Smooth muscle cell (in vitro differentiated cells): Measurements from ENCODE around the gene RSPRY1. TPM values are rescaled to one million over a fixed set of nuclear protein-coding genes. Genes with fewer than 3 reads are reported as not detected.

Source experiments
- DNase-seq: peaks from one replicate; lab custom pipeline; 2025; ENCODE audit not compliant: unreplicated experiment; lab: John Stamatoyannopoulos, UW
- H2AFZ ChIP-seq: fragments of 200-600 bp; sonication (generic); 2 replicates; pipeline ENCODE4 v1.6.0; 2016; ENCODE audit warnings: antibody characterized with exemption, low read depth, mild to moderate bottlenecking
- H3F3A ChIP-seq: fragments of 200-600 bp; sonication (generic); 2 replicates; pipeline ENCODE4 v1.6.0; 2017; ENCODE audit warnings: antibody characterized with exemption, low read depth
- H3K27ac ChIP-seq: fragments of 200-600 bp; sonication (generic); 2 replicates; pipeline ENCODE4 v1.5.1; 2016; ENCODE audit warnings: low read depth, mild to moderate bottlenecking
- H3K27me3 ChIP-seq: fragments of 200-600 bp; sonication (generic); 2 replicates; pipeline ENCODE4 v1.6.1; 2016; ENCODE audit warnings: low read depth, mild to moderate bottlenecking
- H3K36me3 ChIP-seq: fragments of 200-600 bp; sonication (generic); 2 replicates; pipeline ENCODE4 v1.5.1; 2016; ENCODE audit warnings: low read depth
- H3K4me1 ChIP-seq: fragments of 200-600 bp; sonication (generic); 2 replicates; pipeline ENCODE4 v1.5.1; 2016; ENCODE audit warnings: low read depth
- H3K4me2 ChIP-seq: fragments of 200-600 bp; sonication (generic); 2 replicates; pipeline ENCODE4 v1.6.0; 2016; ENCODE audit warnings: mild to moderate bottlenecking
- H3K4me3 ChIP-seq: fragments of 200-600 bp; sonication (generic); 2 replicates; pipeline ENCODE4 v1.5.1; 2016; ENCODE audit warnings: mild to moderate bottlenecking
- H3K79me2 ChIP-seq: fragments of 200-600 bp; sonication (generic); 2 replicates; pipeline ENCODE4 v1.6.0; 2016; ENCODE audit warnings: low read depth, mild to moderate bottlenecking
- H3K9ac ChIP-seq: fragments of 200-600 bp; sonication (generic); 2 replicates; pipeline ENCODE4 v1.6.0; 2016; ENCODE audit warnings: low read depth
- H3K9me3 ChIP-seq: fragments of 200-600 bp; sonication (generic); replicated peaks from 2 replicates; pipeline ENCODE4 v1.5.1; 2016; ENCODE audit warnings: low read depth
- H4K20me1 ChIP-seq: fragments of 200-600 bp; sonication (generic); 2 replicates; pipeline ENCODE4 v1.6.0; 2016; ENCODE audit warnings: low read depth
- CTCF ChIP-seq: fragments of 200-600 bp; sonication (generic); IDR thresholded peaks from 2 replicates; pipeline ENCODE4 v1.5.1; 2017; ENCODE audit warnings: borderline replicate concordance, mild to moderate bottlenecking, antibody characterized with exemption; ENCODE audit not compliant: insufficient read depth, poor library complexity, severe bottlenecking
- WGBS: methylation state at CpG from one replicate; pipeline ENCODE4 v1.1.7; 2016; ENCODE audit warnings: low lambda C conversion rate; 5-methylcytosine and 5-hydroxymethylcytosine counted together
- polyA plus RNA-seq: library from polyadenylated mRNA; unstranded; fragments of >200 nt; fragmentation: Nextera tagmentation; extraction: Ambion mirVana; gene quantifications from 2 replicates; pipeline ENCODE4 v1.2.1, GENCODE V29; 2016
- total RNA-seq: library from RNA; depleted of rRNA; stranded (reverse); fragments of >200 nt; gene quantifications from 2 replicates; pipeline ENCODE4 v1.2.3, GENCODE V29; 2014

The RSPRY1 gene
- total and polyA plus RNA-seq, 2 experiments from 2014 or later, result 42.0 to 57.1 TPM

GRCh38 chr16:57143149-57143921 lies 42.8 kb upstream of the RSPRY1 start:
- H3K79me2 ChIP-seq, result no peaks in the 10 kb centered on the region
- no peak for TF ChIP-seq CTCF
- no peaks in the 10 kb centered on the region for H3K36me3 ChIP-seq
- no peak for DNase-seq
- H3K9ac ChIP-seq, result no peak overlapping the region
- no peak overlapping the region for H2AFZ ChIP-seq
- H3K9me3 ChIP-seq, result no peaks in the 10 kb centered on the region
- no peak overlapping the region for H3K27ac ChIP-seq
- no peaks in the 10 kb centered on the region for H3F3A ChIP-seq
- peaks cover 7% of the 10 kb centered on the region for H3K4me1 ChIP-seq
- no peaks in the 10 kb centered on the region for H3K27me3 ChIP-seq
- 90% methylated on average over 14 of the region's 14 CpGs for WGBS
- H3K4me3 ChIP-seq, result no peak overlapping the region
- no peaks in the 10 kb centered on the region for H4K20me1 ChIP-seq
- H3K4me2 ChIP-seq, result no peak overlapping the region

GRCh38 chr16:57144027-57144426 lies 42.1 kb upstream of the RSPRY1 start:
- H3K27ac ChIP-seq, result no peak overlapping the region
- H3F3A ChIP-seq, result no peaks in the 10 kb centered on the region

GRCh38 chr16:57145046-57146021 lies 40.8 kb upstream of the RSPRY1 start:
- no peak for TF ChIP-seq CTCF
- Histone ChIP-seq H3K79me2 (no peaks in the 10 kb centered on the region), H3K4me3 (no peak overlapping the region), H2AFZ (no peak overlapping the region), H3K4me2 (no peak overlapping the region), H3K9ac (no peak overlapping the region), H3F3A (no peaks in the 10 kb centered on the region), H3K4me1 (peaks cover 7% of the 10 kb centered on the region), H3K9me3 (no peaks in the 10 kb centered on the region), H4K20me1 (no peaks in the 10 kb centered on the region), H3K27me3 (no peaks in the 10 kb centered on the region), H3K27ac (no peak overlapping the region), H3K36me3 (no peaks in the 10 kb centered on the region)
- DNase-seq, result no peak
- WGBS, result 88% methylated on average over 14 of the region's 14 CpGs

More at GRCh38 chr16:57144027-57144426, 42.1 kb upstream of the RSPRY1 start:
- 94% methylated on average over 2 of the region's 2 CpGs for WGBS
- no peak for TF ChIP-seq CTCF
- DNase-seq, result no peak
- Histone ChIP-seq H3K4me1 (peaks cover 7% of the 10 kb centered on the region), H3K9ac (no peak overlapping the region), H3K4me3 (no peak overlapping the region), H3K36me3 (no peaks in the 10 kb centered on the region), H3K9me3 (no peaks in the 10 kb centered on the region), H3K27me3 (no peaks in the 10 kb centered on the region), H4K20me1 (no peaks in the 10 kb centered on the region), H3K79me2 (no peaks in the 10 kb centered on the region), H3K4me2 (no peak overlapping the region), H2AFZ (no peak overlapping the region)
